ENCODE results near the gene TMEM33. TPM values are rescaled to one million over a fixed set of nuclear protein-coding genes. Genes with fewer than 3 reads are reported as not detected.

The TMEM33 gene
- total RNA-seq, 2 experiments from 2014 or later, result 49.2 to 49.4 TPM

DNA sequence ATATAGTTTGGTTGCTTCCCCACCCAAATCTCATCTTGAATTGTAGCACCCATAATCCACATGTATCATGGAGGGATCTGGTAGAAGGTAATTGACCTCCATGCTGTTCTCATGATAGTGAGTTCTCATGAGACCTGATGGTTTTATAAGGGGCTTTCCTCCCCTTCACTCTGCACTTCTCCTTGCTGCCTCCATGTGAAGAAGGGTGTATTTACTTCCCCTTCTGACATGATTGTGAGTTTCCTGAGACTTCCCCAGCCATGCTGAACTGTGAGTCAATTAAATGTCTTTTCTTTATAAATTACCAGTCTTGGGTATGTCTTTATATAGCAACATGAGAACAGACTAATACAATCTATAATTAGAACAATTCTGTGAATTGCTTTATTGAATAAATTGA, 34.4 kb downstream of the TMEM33 start:
- Mint-ChIP-seq H3K4me1 (ENCODE audit: low read depth) (no peaks in the 10 kb centered on the region), H3K36me3 (ENCODE audit: low read depth) (peaks cover 5% of the 10 kb centered on the region), H3K4me3 (no peak overlapping the region), H3K27ac (no peak overlapping the region), H3K9me3 (peaks cover 10% of the 10 kb centered on the region), H3K27me3 (peaks cover 2% of the 10 kb centered on the region)
- ATAC-seq, result no peak
- intact Hi-C loops (cut with micrococcal nuclease), result no loop called here
- no peak for DNase-seq
- CTCF ChIA-PET, result no interaction called here
- POLR2A ChIA-PET, result no interaction called here
- TF ChIP-seq, protein P1, sequence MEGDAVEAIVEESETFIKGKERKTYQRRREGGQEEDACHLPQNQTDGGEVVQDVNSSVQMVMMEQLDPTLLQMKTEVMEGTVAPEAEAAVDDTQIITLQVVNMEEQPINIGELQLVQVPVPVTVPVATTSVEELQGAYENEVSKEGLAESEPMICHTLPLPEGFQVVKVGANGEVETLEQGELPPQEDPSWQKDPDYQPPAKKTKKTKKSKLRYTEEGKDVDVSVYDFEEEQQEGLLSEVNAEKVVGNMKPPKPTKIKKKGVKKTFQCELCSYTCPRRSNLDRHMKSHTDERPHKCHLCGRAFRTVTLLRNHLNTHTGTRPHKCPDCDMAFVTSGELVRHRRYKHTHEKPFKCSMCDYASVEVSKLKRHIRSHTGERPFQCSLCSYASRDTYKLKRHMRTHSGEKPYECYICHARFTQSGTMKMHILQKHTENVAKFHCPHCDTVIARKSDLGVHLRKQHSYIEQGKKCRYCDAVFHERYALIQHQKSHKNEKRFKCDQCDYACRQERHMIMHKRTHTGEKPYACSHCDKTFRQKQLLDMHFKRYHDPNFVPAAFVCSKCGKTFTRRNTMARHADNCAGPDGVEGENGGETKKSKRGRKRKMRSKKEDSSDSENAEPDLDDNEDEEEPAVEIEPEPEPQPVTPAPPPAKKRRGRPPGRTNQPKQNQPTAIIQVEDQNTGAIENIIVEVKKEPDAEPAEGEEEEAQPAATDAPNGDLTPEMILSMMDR (IDR thresholded peaks at IDR 0.05), result no peak

DNA sequence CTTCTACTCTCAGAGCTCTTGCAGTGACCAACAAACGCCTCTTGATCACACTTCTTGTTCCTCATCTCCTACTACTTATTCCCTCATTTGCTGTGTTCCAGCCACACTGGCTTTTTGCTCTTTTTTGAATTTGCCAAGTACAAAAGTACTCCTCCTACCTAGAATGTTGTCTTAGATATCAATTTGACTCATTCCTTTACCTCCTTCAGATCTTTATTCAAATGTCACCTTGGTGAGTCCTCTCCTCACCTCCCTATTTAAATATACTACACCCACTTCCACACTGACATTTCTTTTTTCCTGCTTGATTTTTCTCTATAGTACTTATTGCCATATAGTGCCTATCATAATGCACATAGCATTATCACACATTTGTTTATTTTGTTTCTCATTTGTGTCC, 40.1 kb downstream of the TMEM33 start:
- peaks cover 4% of the 10 kb centered on the region for H3K27me3 Mint-ChIP-seq
- H3K4me3 Mint-ChIP-seq, result no peak overlapping the region
- no peak for DNase-seq
- H3K4me1 Mint-ChIP-seq (ENCODE audit: low read depth), result peaks cover 6% of the 10 kb centered on the region
- ChIA-PET CTCF (interaction anchor here (1.2 to 1.7 kb wide), 2 partner anchors 9 to 18 kb away, joined by 3 to 8 read pairs; no protein-coding TSS in a partner anchor), POLR2A (no interaction called here)
- TF ChIP-seq, protein P1 (IDR thresholded peaks at IDR 0.05), result no peak
- no peaks in the 10 kb centered on the region for H3K36me3 Mint-ChIP-seq (ENCODE audit: low read depth)
- intact Hi-C loops (cut with micrococcal nuclease), result no loop called here
- ATAC-seq, result peak; percentile 39
- no peaks in the 10 kb centered on the region for H3K9me3 Mint-ChIP-seq
- no peak overlapping the region for H3K27ac Mint-ChIP-seq

DNA sequence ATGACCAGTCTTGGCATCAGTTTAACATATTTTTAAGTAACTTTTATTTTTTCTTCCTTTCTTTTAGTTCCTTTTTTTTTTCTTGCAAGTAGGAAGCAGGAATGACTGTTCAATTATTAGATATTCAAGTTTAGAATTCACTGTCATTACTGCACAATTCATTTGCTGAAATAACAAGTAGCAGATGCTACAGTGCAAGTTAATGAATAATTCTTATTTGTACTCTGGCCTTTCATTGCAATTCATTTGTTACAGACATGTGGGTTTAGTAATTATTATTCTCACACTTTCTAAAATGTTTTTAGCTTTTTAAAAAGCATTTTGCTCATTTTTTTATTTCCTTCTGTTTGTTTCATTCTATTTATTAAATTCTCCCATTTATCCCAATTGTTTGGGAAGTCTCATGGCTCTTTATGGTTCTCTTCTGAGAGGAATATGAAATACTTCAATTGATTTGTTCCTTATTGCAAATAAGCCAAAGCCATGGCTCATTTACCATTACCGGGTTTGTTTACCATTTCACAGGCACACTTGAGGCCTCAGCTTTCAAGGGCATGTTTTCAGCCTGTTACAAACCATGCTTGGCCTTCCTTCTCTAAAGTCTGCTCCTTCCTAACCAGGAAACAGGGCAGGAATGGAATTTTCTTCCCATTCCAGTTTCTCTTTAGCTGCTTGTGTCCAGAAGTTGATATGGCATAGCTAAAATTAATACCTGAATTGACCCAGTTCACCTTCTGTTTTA, 41.7 kb downstream of the TMEM33 start:
- Mint-ChIP-seq H3K36me3 (ENCODE audit: low read depth) (no peaks in the 10 kb centered on the region), H3K9me3 (no peaks in the 10 kb centered on the region), H3K27me3 (peaks cover 4% of the 10 kb centered on the region), H3K4me3 (no peak overlapping the region), H3K27ac (no peak overlapping the region), H3K4me1 (ENCODE audit: low read depth) (peaks cover 6% of the 10 kb centered on the region)
- intact Hi-C loops (cut with micrococcal nuclease), result no loop called here
- no peak for ATAC-seq
- no peak for DNase-seq
- TF ChIP-seq, protein P1 (IDR thresholded peaks at IDR 0.05), result no peak
- ChIA-PET POLR2A (no interaction called here), CTCF (interaction anchor here (0.8 to 1.7 kb wide), 5 partner anchors 10 to 55 kb away, joined by 3 to 8 read pairs (median 3); no protein-coding TSS in a partner anchor)

DNA sequence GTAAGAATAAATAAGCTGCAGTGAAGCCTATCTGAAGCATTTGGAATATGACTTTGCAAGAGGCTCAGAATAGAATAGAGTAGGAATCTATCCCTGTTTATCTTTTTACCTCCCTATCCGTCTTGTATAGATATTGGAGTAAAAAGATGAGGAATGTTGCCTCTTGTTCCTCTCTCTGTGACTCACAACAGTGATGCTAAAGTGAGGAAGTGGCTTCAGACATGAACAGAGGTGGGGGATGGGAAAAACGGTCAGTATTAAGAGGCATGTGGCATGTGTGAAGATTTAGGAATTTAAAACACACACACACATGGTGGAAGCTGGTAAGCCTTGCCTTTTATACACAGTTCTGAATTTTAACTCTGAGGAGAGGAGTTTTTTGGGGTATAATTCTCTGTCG, 42.5 kb downstream of the TMEM33 start:
- intact Hi-C loops (cut with micrococcal nuclease), result no loop called here
- CTCF ChIA-PET, result no interaction called here
- TF ChIP-seq, protein P1 (IDR thresholded peaks at IDR 0.05), result no peak

DNA sequence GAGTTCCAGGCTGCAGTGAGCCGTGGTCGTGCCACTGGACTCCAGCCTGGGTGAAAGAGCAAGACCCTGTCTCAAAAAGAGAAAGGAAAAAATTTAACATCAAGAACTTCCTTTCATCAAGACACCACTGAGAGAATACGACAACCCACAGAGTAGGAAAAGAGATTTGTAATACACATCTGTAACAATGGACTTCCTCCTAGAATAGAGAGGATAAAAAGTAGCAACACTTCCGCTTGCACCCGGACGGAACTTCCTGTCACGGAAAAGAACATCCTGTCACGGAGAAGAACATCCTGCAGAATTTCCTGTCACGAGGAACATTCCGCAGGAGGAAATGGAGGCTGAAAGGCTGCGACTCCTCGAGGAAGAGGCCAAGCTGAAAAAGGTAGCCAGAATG, 46.2 kb downstream of the TMEM33 start, which contains the start of gene DCAF4L1:
Gene DCAF4L1, plus strand, starts transcription at position 301 of the 400 bp plus-strand sequence. Its CDS starts 37 bp downstream, at position 338.
- POLR2A ChIA-PET, result no interaction called here
- intact Hi-C loops (cut with micrococcal nuclease), result no loop called here
- Mint-ChIP-seq H3K36me3 (ENCODE audit: low read depth) (no peaks in the 10 kb centered on the region), H3K9me3 (no peaks in the 10 kb centered on the region), H3K27me3 (peaks cover 1% of the 10 kb centered on the region), H3K4me3 (no peak within 1 kb of the TSS), H3K4me1 (ENCODE audit: low read depth) (no peaks in the 10 kb centered on the region), H3K27ac (no peak within 1 kb of the TSS)
- CTCF ChIA-PET, result no interaction called here
- no peak for DNase-seq
- ATAC-seq, result no peak
- TF ChIP-seq, protein P1 (IDR thresholded peaks at IDR 0.05), result no peak

More for the DNA sequence above, 42.5 kb downstream of the TMEM33 start:
- ATAC-seq (no peak), DNase-seq (no peak)
- no peak overlapping the region for H3K4me3 Mint-ChIP-seq
- H3K4me1 Mint-ChIP-seq (ENCODE audit: low read depth), result peaks cover 6% of the 10 kb centered on the region
- no peaks in the 10 kb centered on the region for H3K36me3 Mint-ChIP-seq (ENCODE audit: low read depth)
- no peaks in the 10 kb centered on the region for H3K9me3 Mint-ChIP-seq
- peaks cover 4% of the 10 kb centered on the region for H3K27me3 Mint-ChIP-seq
- POLR2A ChIA-PET, result no interaction called here
- H3K27ac Mint-ChIP-seq, result no peak overlapping the region

All from activated CD8-positive, alpha-beta T cell treated with anti-CD3 and anti-CD28 coated beads for 36 hours (primary cell).